Gastroesophageal sphincter (tissue), 4 donors: ENCODE results near the gene RIMBP2. TPM values are rescaled to one million over a fixed set of nuclear protein-coding genes. Genes with fewer than 3 reads are reported as not detected.

Experiments
- ATAC-seq: fragments of 150-250 bp; one replicate; pipeline ENCODE4 v1.9.1; 2016; ENCODE audit warnings: mild to moderate bottlenecking, moderate library complexity
- H3K27ac ChIP-seq, 4 donors: fragments of 200-600 bp; sonication (generic) in 3 of 4; 1 replicate in 3 of 4; 2 replicates in 1 of 4; pipeline ENCODE4 v1.5.1; 2016 to 2019
- H3K27me3 ChIP-seq: fragments of 200-600 bp; sonication (generic); one replicate; pipeline ENCODE4 v1.5.1; 2019
- H3K36me3 ChIP-seq, 2 donors: fragments of 200-600 bp; sonication (generic); one replicate each; pipeline ENCODE4 v1.5.1; 2019; ENCODE audit warnings: control low read depth in 1 of 2
- H3K4me1 ChIP-seq, 3 donors: fragments of 200-600 bp; sonication (generic); 1 replicate in 2 of 3; 2 replicates in 1 of 3; pipeline ENCODE4 v1.5.1; 2016 to 2019; ENCODE audit warnings: control low read depth in 2 of 3
- H3K4me3 ChIP-seq, 2 donors: fragments of 200-600 bp; sonication (generic); one replicate each; pipeline ENCODE4 v1.5.1; 2019; ENCODE audit warnings: mild to moderate bottlenecking in 1 of 2, moderate library complexity in 1 of 2
- H3K9me3 ChIP-seq, 3 donors: fragments of 200-600 bp; sonication (generic); one replicate each; pipeline ENCODE4 v1.5.1; 2017 to 2019; ENCODE audit warnings: control low read depth in 2 of 3
- EP300 ChIP-seq: sonication (generic); formaldehyde crosslinking; IDR thresholded peaks from one replicate; pipeline ENCODE4 v1.6.1; 2017; ENCODE audit warnings: antibody characterized with exemption, mild to moderate bottlenecking
- POLR2A ChIP-seq, 2 donors: fragments of 450-650 bp; IDR thresholded peaks; one replicate each; pipeline ENCODE4 v1.6.1; 2017; ENCODE audit warnings: antibody characterized with exemption in 2 of 2, mild to moderate bottlenecking in 2 of 2, moderate library complexity in 1 of 2
- POLR2AphosphoS5 ChIP-seq: sonication (generic); formaldehyde crosslinking; IDR thresholded peaks from one replicate; pipeline ENCODE4 v1.6.1; 2017; ENCODE audit warnings: antibody characterized with exemption
- WGBS, 2 donors: methylation state at CpG; one replicate each; pipeline ENCODE4 v1.1.5; 2018; ENCODE audit warnings: low coverage in 1 of 2; 5-methylcytosine and 5-hydroxymethylcytosine counted together
- total RNA-seq, 4 donors: library from RNA; depleted of rRNA; stranded (reverse); fragments of >200 nt; gene quantifications; one replicate each; pipeline ENCODE4 v1.1.0, GENCODE V29; 2016
- TF ChIP-seq, protein P1 (sequence below), 4 experiments: fragments of 200-600 bp in 2 of 4; fragments of 450-650 bp in 2 of 4; sonication (generic) in 1 of 4; IDR thresholded peaks; one replicate each; pipeline ENCODE4 v1.5.1; 2017 to 2019; ENCODE audit warnings: antibody characterized with exemption in 4 of 4, mild to moderate bottlenecking in 2 of 4, moderate library complexity in 2 of 4

Gene RIMBP2
- total RNA-seq, 4 donors from 2014 or later: 0.42 to 1.1 (median 0.60) TPM

DNA sequence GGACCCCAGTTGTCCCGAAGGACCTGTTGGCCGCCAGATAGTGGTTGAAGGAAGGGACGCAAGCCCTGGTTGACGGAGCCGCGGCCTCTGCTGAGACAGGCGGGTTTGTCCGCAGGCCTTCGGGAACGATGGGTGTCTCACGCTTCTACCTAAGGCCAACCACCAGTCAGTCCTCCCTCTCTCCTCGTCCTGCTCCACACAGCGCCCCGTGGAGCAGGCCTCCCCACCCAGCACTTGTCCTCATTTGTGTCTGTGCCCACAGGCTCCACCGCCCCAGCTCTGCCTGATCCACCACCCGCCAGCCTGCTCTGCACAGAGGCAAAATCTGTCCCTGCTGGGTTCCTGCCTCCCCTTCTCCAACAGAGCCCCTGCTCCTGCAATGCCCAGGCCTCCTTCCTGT lies 41.0 kb downstream of the RIMBP2 start:
- 90 to 100% methylated on average over 3 to 10 of the region's 16 CpGs for WGBS, 2 donors
- no peak for TF ChIP-seq POLR2AphosphoS5
- no peak for TF ChIP-seq EP300
- TF ChIP-seq, protein P1, sequence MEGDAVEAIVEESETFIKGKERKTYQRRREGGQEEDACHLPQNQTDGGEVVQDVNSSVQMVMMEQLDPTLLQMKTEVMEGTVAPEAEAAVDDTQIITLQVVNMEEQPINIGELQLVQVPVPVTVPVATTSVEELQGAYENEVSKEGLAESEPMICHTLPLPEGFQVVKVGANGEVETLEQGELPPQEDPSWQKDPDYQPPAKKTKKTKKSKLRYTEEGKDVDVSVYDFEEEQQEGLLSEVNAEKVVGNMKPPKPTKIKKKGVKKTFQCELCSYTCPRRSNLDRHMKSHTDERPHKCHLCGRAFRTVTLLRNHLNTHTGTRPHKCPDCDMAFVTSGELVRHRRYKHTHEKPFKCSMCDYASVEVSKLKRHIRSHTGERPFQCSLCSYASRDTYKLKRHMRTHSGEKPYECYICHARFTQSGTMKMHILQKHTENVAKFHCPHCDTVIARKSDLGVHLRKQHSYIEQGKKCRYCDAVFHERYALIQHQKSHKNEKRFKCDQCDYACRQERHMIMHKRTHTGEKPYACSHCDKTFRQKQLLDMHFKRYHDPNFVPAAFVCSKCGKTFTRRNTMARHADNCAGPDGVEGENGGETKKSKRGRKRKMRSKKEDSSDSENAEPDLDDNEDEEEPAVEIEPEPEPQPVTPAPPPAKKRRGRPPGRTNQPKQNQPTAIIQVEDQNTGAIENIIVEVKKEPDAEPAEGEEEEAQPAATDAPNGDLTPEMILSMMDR (IDR thresholded peaks at IDR 0.05): no peak
- no peak for TF ChIP-seq POLR2A (IDR thresholded peaks at IDR 0.05)
- ATAC-seq: peak; percentile 13
- Histone ChIP-seq H3K36me3 (no peaks in the 10 kb centered on the region), H3K9me3 (peaks cover 0 to 18% (median 0%) of the 10 kb centered on the region in 3 donors), H3K27ac (no peak overlapping the region), H3K4me1 (no peaks in the 10 kb centered on the region), H3K4me3 (no peak overlapping the region), H3K27me3 (peaks cover 20% of the 10 kb centered on the region)

DNA sequence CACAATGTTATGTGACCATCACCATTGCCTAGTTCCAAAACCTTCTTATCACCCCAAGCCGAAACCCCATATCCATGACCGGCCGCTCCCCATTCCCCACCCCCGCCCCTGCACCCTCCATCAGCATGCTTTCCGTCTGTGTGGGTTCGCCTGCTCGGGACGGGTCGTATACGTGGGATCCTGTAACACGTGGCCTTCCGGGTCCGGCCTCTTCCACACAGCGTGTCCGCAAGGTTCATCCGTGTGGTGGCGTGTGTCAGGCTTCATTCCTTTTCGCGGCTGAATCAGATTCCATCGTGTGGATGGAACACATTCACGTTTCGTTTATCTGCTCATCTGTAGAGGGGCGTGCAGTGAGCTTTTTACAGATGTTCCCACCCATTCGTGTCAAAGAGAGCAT lies 41.4 kb downstream of the RIMBP2 start:
- 61 to 85% methylated on average over 7 to 15 of the region's 24 CpGs for WGBS, 2 donors

DNA sequence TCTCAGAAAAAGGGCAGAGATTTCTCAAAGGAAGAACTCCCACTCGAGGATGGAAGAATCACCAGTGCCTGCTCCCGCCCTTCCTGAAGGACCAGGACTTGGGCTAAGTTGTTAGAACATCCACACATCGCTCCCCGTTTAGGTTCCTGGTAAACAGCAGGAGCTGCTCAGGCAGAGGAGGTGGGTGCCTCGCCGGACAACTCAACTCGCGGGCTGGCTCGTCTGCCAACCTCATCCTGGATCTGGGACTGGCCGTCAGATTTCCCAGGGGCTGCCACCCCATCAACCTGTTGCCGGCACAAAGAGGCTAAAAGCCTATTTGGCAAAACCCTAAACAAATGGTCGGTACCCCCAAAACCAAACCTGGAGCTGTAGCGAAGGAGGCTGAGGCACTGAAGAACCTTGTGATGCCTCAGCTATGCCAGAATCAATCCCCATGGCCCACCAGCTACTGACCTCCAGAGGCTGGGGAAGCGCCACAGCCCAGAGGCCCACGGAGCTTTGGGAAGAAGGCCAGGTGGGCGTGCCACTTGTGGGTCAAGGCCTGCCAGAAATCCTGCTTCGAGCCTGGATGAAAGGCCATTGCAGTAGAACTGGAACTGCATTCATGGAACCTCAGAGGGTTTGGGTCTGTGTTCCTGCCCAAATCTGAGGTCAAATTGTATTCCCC lies 42.9 kb downstream of the RIMBP2 start:
- Histone ChIP-seq H3K36me3 (no peaks in the 10 kb centered on the region), H3K27me3 (peaks cover 13% of the 10 kb centered on the region), H3K9me3 (peaks cover 0 to 24% (median 0%) of the 10 kb centered on the region in 3 donors), H3K4me1 (no peaks in the 10 kb centered on the region), H3K4me3 (no peak overlapping the region), H3K27ac (no peak overlapping the region)
- 55 to 67% methylated on average over 3 to 5 of the region's 17 CpGs for WGBS, 2 donors
- ATAC-seq: no peak
- TF ChIP-seq, protein P1 (IDR thresholded peaks at IDR 0.05): no peak
- TF ChIP-seq POLR2A (IDR thresholded peaks at IDR 0.05) (no peak), POLR2AphosphoS5 (no peak), EP300 (no peak)

More for the DNA sequence above, 41.4 kb downstream of the RIMBP2 start:
- Histone ChIP-seq H3K27me3 (peaks cover 20% of the 10 kb centered on the region), H3K27ac (no peak overlapping the region), H3K9me3 (peaks cover 0 to 18% (median 0%) of the 10 kb centered on the region in 3 donors), H3K4me3 (no peak overlapping the region), H3K36me3 (no peaks in the 10 kb centered on the region), H3K4me1 (no peaks in the 10 kb centered on the region)
- TF ChIP-seq EP300 (no peak), POLR2A (IDR thresholded peaks at IDR 0.05) (no peak), POLR2AphosphoS5 (no peak)
- TF ChIP-seq, protein P1 (IDR thresholded peaks at IDR 0.05): no peak
- no peak for ATAC-seq

DNA sequence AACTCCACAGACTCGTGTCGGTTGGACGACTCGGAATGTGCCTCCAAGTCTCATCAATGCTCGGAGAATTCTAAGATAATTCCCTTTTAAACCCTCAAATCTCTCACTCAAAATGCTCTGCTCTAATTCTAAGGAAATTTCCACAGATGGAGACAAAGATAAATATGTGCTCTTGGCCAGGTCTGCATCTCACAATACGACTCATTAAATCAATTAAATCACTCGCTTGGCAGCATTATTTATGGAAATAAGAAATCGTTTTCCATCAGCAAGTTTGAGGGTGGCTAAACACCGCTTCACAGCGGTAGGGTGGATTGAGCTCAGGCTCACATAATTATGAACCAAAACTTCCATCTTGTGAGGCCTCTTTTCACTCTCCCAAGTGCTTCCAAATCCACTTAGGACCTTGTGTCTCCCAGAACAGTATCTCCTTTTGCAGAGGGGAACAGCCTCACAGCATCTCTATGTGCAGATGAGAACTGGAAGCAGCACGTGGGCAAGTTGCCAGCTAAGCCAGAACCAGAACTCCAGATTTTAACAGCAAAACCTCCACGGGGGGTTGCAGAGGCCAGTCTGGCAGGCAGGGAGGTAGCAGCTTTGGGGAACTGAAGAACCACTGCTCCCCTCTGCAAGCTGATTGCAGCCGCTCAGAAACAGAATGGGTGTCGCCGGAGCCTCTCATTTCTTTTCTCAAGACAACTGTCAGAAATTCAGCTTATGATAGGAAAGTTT lies 43.8 kb downstream of the RIMBP2 start:
- TF ChIP-seq POLR2A (IDR thresholded peaks at IDR 0.05): no peak
- no peak for TF ChIP-seq EP300
- TF ChIP-seq, protein P1 (IDR thresholded peaks at IDR 0.05): no peak
- TF ChIP-seq POLR2AphosphoS5: no peak
- H3K36me3 ChIP-seq: no peaks in the 10 kb centered on the region
- WGBS, 2 donors: 58 to 59% methylated on average over 11 to 13 of the region's 15 CpGs
- H3K9me3 ChIP-seq: peaks cover 0 to 33% (median 0%) of the 10 kb centered on the region in 3 donors
- H3K4me1 ChIP-seq: no peaks in the 10 kb centered on the region
- H3K27ac ChIP-seq: no peak overlapping the region
- peaks cover 4% of the 10 kb centered on the region for H3K27me3 ChIP-seq
- ATAC-seq: no peak
- H3K4me3 ChIP-seq: no peak overlapping the region
